CD4-positive, alpha-beta memory T cell (primary cell): ENCODE results near the gene GGNBP2. TPM values are rescaled to one million over a fixed set of nuclear protein-coding genes. Genes with fewer than 3 reads are reported as not detected.
A peak's percentile ranks its signal among the peaks of the same experiment; 100 is the strongest.

Source experiments
- CTCF ChIA-PET: fragments of 350-600 bp; sonication (Branson Sonifier 250); formaldehyde crosslinking; loops from one replicate; lab custom pipeline; 2021; ENCODE audit warnings: inconsistent platforms; ENCODE audit not compliant: partially characterized antibody; lab: Charles Lee
- POLR2A ChIA-PET: fragments of 350-600 bp; sonication (Branson Sonifier 250); formaldehyde crosslinking; loops from one replicate; lab custom pipeline; 2021; ENCODE audit not compliant: partially characterized antibody; lab: Charles Lee
- DNase-seq, 5 donors: peaks; one replicate each; pipeline versions ENCODE4 v3.0.0 to v3.0.0-alpha.2; 2020 to 2022; ENCODE audit warnings: mixed read lengths in 1 of 5
- H3K27ac ChIP-seq: one replicate; pipeline ENCODE4 v1.7.0; 2013; ENCODE audit warnings: low read depth, low read length
- H3K27me3 ChIP-seq: 2 replicates; pipeline ENCODE4 v1.7.0; 2013; ENCODE audit warnings: mild to moderate bottlenecking, low read length, moderate library complexity; ENCODE audit not compliant: insufficient read depth
- H3K36me3 ChIP-seq: 2 replicates; pipeline ENCODE4 v1.7.0; 2013; ENCODE audit warnings: mild to moderate bottlenecking, low read length, moderate library complexity; ENCODE audit not compliant: insufficient read depth
- H3K4me1 ChIP-seq: 2 replicates; pipeline ENCODE4 v1.7.0; 2013; ENCODE audit warnings: mild to moderate bottlenecking, low read length, moderate library complexity; ENCODE audit not compliant: insufficient read depth
- H3K4me3 ChIP-seq, 2 donors: one replicate each; pipeline ENCODE4 v1.7.0; 2013; ENCODE audit warnings: low read length in 2 of 2, mild to moderate bottlenecking in 1 of 2
- H3K9me3 ChIP-seq, 2 donors: one replicate each; pipeline ENCODE4 v1.7.0; 2013; ENCODE audit warnings: low read length in 2 of 2, control low read depth in 1 of 2; ENCODE audit not compliant: control insufficient read depth in 1 of 2
- H3K27ac Mint-ChIP-seq, 7 donors: one replicate each; pipeline ENCODE4 v1.8.0; 2020 to 2021; ENCODE audit warnings: mixed read lengths in 7 of 7, mild to moderate bottlenecking in 6 of 7, inconsistent platforms in 3 of 7, moderate library complexity in 3 of 7
- H3K27me3 Mint-ChIP-seq, 2 donors: one replicate each; pipeline ENCODE4 v1.8.0; 2020 to 2021; ENCODE audit warnings: mixed read lengths in 2 of 2
- H3K36me3 Mint-ChIP-seq, 2 donors: one replicate each; pipeline ENCODE4 v1.8.0; 2020 to 2021; ENCODE audit warnings: mixed read lengths in 2 of 2, inconsistent platforms in 1 of 2, mild to moderate bottlenecking in 1 of 2
- H3K4me1 Mint-ChIP-seq, 4 donors: one replicate each; pipeline ENCODE4 v1.8.0; 2020 to 2021; ENCODE audit warnings: mixed read lengths in 4 of 4, mild to moderate bottlenecking in 1 of 4
- H3K4me3 Mint-ChIP-seq, 8 donors: one replicate each; pipeline ENCODE4 v1.8.0; 2020 to 2021; ENCODE audit warnings: mixed read lengths in 8 of 8, mild to moderate bottlenecking in 7 of 8, moderate library complexity in 6 of 8, inconsistent platforms in 3 of 8
- H3K9me3 Mint-ChIP-seq, 8 donors: one replicate each; pipeline ENCODE4 v1.8.0; 2020 to 2021; ENCODE audit warnings: mixed read lengths in 8 of 8, mild to moderate bottlenecking in 5 of 8, inconsistent platforms in 3 of 8, moderate library complexity in 1 of 8
- intact Hi-C: fragments of 100-400 bp; cut with micrococcal nuclease; formaldehyde crosslinking; loops from one replicate; pipeline ENCODE4 v1.15.1; 2023
- polyA plus RNA-seq, 2 donors: library from polyadenylated mRNA; unstranded; fragments of 300-500 nt; fragmentation: Illumina TruSeq; gene quantifications; one replicate each; pipeline ENCODE4 v1.2.3, GENCODE V29; 2021
- total RNA-seq, 2 experiments: library from RNA; stranded (reverse); gene quantifications; one replicate each; pipeline ENCODE4 v1.2.3, GENCODE V29; 2021

The GGNBP2 gene
- total and polyA plus RNA-seq, 4 experiments from 2014 or later, result 45.5 to 143 (median 112) TPM

- POLR2A ChIA-PET, result interaction anchor here (3.4 to 4.2 kb wide), 2 partner anchors 8 to 49 kb away, joined by 15 to 39 read pairs; partner anchors contain the start of genes GGNBP2 and MRM1
- H3K9me3 Mint-ChIP-seq, result no peaks in the 10 kb centered on the region
- intact Hi-C loops, result no loop called here
Observed at GRCh38 chr17:36593656-36594316, 49.1 kb downstream of the GGNBP2 start.

GRCh38 chr17:36594626-36595401 is 50.1 kb downstream of the GGNBP2 start:
- H3K4me3 ChIP-seq, result no peak overlapping the region
- ChIA-PET POLR2A (interaction anchor here (3.4 kb wide), 1 partner anchor 50 kb away, joined by 15 read pairs; the partner anchor contains the start of gene GGNBP2), CTCF (no interaction called here)
- H3K4me1 Mint-ChIP-seq, result peaks cover 7 to 23% (median 16%) of the 10 kb centered on the region in 4 donors
- no peaks in the 10 kb centered on the region for H3K27me3 ChIP-seq
- H3K27ac Mint-ChIP-seq, result no peak overlapping the region
- peaks cover 20% of the 10 kb centered on the region for H3K4me1 ChIP-seq
- no peaks in the 10 kb centered on the region for H3K27me3 Mint-ChIP-seq
- H3K27ac ChIP-seq, result no peak overlapping the region
- H3K4me3 Mint-ChIP-seq, result peak overlapping the region in 1 of 8 donors; percentile 17
- H3K9me3 Mint-ChIP-seq, result no peaks in the 10 kb centered on the region
- DNase-seq, result no peak
- intact Hi-C loops, result no loop called here
- no peaks in the 10 kb centered on the region for H3K36me3 ChIP-seq
- no peaks in the 10 kb centered on the region for H3K9me3 ChIP-seq
- peaks cover 0 to 4% of the 10 kb centered on the region in 2 donors for H3K36me3 Mint-ChIP-seq

More at GRCh38 chr17:36593656-36594316, 49.1 kb downstream of the GGNBP2 start:
- peak overlapping the region in 1 of 7 donors; percentile 84 for H3K27ac Mint-ChIP-seq
- H3K27me3 Mint-ChIP-seq, result no peaks in the 10 kb centered on the region
- Histone ChIP-seq H3K4me1 (peaks cover 20% of the 10 kb centered on the region), H3K27me3 (no peaks in the 10 kb centered on the region), H3K36me3 (peaks cover 6% of the 10 kb centered on the region), H3K9me3 (no peaks in the 10 kb centered on the region), H3K27ac (no peak overlapping the region), H3K4me3 (no peak overlapping the region)
- peak overlapping the region in 4 of 8 donors; percentile 19 to 68 (median 39) for H3K4me3 Mint-ChIP-seq
- CTCF ChIA-PET, result interaction anchor here (5.4 kb wide), 1 partner anchor 8 kb away, joined by 34 read pairs; the partner anchor contains the start of gene MRM1
- peaks cover 0 to 12% of the 10 kb centered on the region in 2 donors for H3K36me3 Mint-ChIP-seq
- H3K4me1 Mint-ChIP-seq, result peaks cover 9 to 23% (median 16%) of the 10 kb centered on the region in 4 donors
- DNase-seq, result no peak

GRCh38 chr17:36597226-36597625 is 52.5 kb downstream of the GGNBP2 start:
- Histone ChIP-seq H3K9me3 (no peaks in the 10 kb centered on the region), H3K27me3 (no peaks in the 10 kb centered on the region), H3K4me1 (peaks cover 22% of the 10 kb centered on the region), H3K27ac (no peak overlapping the region), H3K36me3 (no peaks in the 10 kb centered on the region), H3K4me3 (no peak overlapping the region)
- Mint-ChIP-seq H3K9me3 (no peaks in the 10 kb centered on the region), H3K27me3 (no peaks in the 10 kb centered on the region), H3K4me3 (peak overlapping the region in 3 of 8 donors; percentile 19 to 55 (median 41)), H3K27ac (peak overlapping the region in 2 of 7 donors; percentile 24 to 65), H3K36me3 (peaks cover 0 to 3% of the 10 kb centered on the region in 2 donors), H3K4me1 (peaks cover 11 to 27% (median 19%) of the 10 kb centered on the region in 4 donors)
- no peak for DNase-seq
- CTCF ChIA-PET, result interaction anchor here (0.5 kb wide), 1 partner anchor 20 kb away, joined by 3 read pairs; no protein-coding TSS in a partner anchor
- intact Hi-C loops, result no loop called here
- POLR2A ChIA-PET, result no interaction called here

- peak overlapping the region in 3 of 8 donors; percentile 1 to 55 (median 19) for H3K4me3 Mint-ChIP-seq
- no peaks in the 10 kb centered on the region for H3K27me3 Mint-ChIP-seq
- Histone ChIP-seq H3K4me1 (peaks cover 22% of the 10 kb centered on the region), H3K27me3 (no peaks in the 10 kb centered on the region), H3K36me3 (no peaks in the 10 kb centered on the region), H3K27ac (no peak overlapping the region), H3K4me3 (no peak overlapping the region), H3K9me3 (no peaks in the 10 kb centered on the region)
- H3K4me1 Mint-ChIP-seq, result peaks cover 11 to 28% (median 18%) of the 10 kb centered on the region in 4 donors
- POLR2A ChIA-PET, result no interaction called here
- H3K36me3 Mint-ChIP-seq, result peaks cover 0 to 6% of the 10 kb centered on the region in 2 donors
- CTCF ChIA-PET, result interaction anchor here (1.2 kb wide), 1 partner anchor 11 kb away, joined by 4 read pairs; no protein-coding TSS in a partner anchor
- no peaks in the 10 kb centered on the region for H3K9me3 Mint-ChIP-seq
- H3K27ac Mint-ChIP-seq, result peak overlapping the region in 1 of 7 donors; percentile 35
- no peak for DNase-seq
- intact Hi-C loops, result no loop called here
Observed at GRCh38 chr17:36597866-36598777, 53.4 kb downstream of the GGNBP2 start.

- no peak overlapping the region for H3K4me3 ChIP-seq
- no peaks in the 10 kb centered on the region for H3K9me3 Mint-ChIP-seq
- H3K4me3 Mint-ChIP-seq, result peak overlapping the region in 1 of 8 donors; percentile 43
- no peaks in the 10 kb centered on the region for H3K9me3 ChIP-seq
- DNase-seq, result no peak
- no peaks in the 10 kb centered on the region for H3K36me3 ChIP-seq
- no peaks in the 10 kb centered on the region for H3K27me3 ChIP-seq
- CTCF ChIA-PET, result interaction anchor here (1.2 kb wide), 1 partner anchor 12 kb away, joined by 4 read pairs; no protein-coding TSS in a partner anchor
- H3K36me3 Mint-ChIP-seq, result peaks cover 0 to 6% of the 10 kb centered on the region in 2 donors
- H3K27ac ChIP-seq, result no peak overlapping the region
- POLR2A ChIA-PET, result interaction anchor here (4.4 kb wide), 1 partner anchor 54 kb away, joined by 45 read pairs; the partner anchor contains the start of gene GGNBP2
- peaks cover 13 to 28% (median 20%) of the 10 kb centered on the region in 4 donors for H3K4me1 Mint-ChIP-seq
- intact Hi-C loops, result no loop called here
- no peak overlapping the region for H3K27ac Mint-ChIP-seq
- peaks cover 23% of the 10 kb centered on the region for H3K4me1 ChIP-seq
- H3K27me3 Mint-ChIP-seq, result no peaks in the 10 kb centered on the region
Observed at GRCh38 chr17:36598951-36599401, 54.3 kb downstream of the GGNBP2 start.

- POLR2A ChIA-PET, result interaction anchor here (4.4 kb wide), 1 partner anchor 54 kb away, joined by 45 read pairs; the partner anchor contains the start of gene GGNBP2
- intact Hi-C loops, result loop anchor here (2.0 to 10.0 kb wide), 2 partner anchors 113 to 345 kb away; partner anchors contain the start of genes AATF and ZNHIT3
Observed at GRCh38 chr17:36599546-36600250, 55.0 kb downstream of the GGNBP2 start.

More at GRCh38 chr17:36599546-36600250, 55.0 kb downstream of the GGNBP2 start:
- peaks cover 0 to 9% of the 10 kb centered on the region in 2 donors for H3K36me3 Mint-ChIP-seq
- peak overlapping the region in 3 of 7 donors; percentile 19 to 66 (median 47) for H3K27ac Mint-ChIP-seq
- Histone ChIP-seq H3K27me3 (no peaks in the 10 kb centered on the region), H3K9me3 (no peaks in the 10 kb centered on the region), H3K27ac (no peak overlapping the region), H3K36me3 (no peaks in the 10 kb centered on the region), H3K4me1 (peaks cover 26% of the 10 kb centered on the region), H3K4me3 (no peak overlapping the region)
- no peaks in the 10 kb centered on the region for H3K27me3 Mint-ChIP-seq
- peak overlapping the region in 3 of 8 donors; percentile 30 to 92 (median 31) for H3K4me3 Mint-ChIP-seq
- no peaks in the 10 kb centered on the region for H3K9me3 Mint-ChIP-seq
- peaks cover 18 to 33% (median 25%) of the 10 kb centered on the region in 4 donors for H3K4me1 Mint-ChIP-seq
- no peak for DNase-seq
- CTCF ChIA-PET, result no interaction called here
